Measurements from ENCODE around the gene EIF2S1. TPM values are rescaled to one million over a fixed set of nuclear protein-coding genes. Genes with fewer than 3 reads are reported as not detected.
A peak's percentile ranks its signal among the peaks of the same experiment; 100 is the strongest.
"Not testable (repeated sequence)": the region's sequence is repeated elsewhere in the genome, so short reads cannot be mapped to it uniquely, and the experiment has no call there.

Gene EIF2S1
- total RNA-seq, 2 donors from 2014 or later, result 114 to 136 TPM

GRCh38 chr14:67405771-67406170 is 45.6 kb downstream of the EIF2S1 start:
- Mint-ChIP-seq H3K4me3 (no peak overlapping the region), H3K9me3 (peaks cover 2% of the 10 kb centered on the region)

GRCh38 chr14:67408122-67408801 is 48.1 kb downstream of the EIF2S1 start:
- not testable (repeated sequence) for H3K36me3 Mint-ChIP-seq (ENCODE audit: low read depth); H3K36me3 ChIP-seq (ENCODE audit: control insufficient read depth, insufficient read depth, low read length); H3K27ac Mint-ChIP-seq; H3K4me1 ChIP-seq (ENCODE audit: control insufficient read depth, insufficient read depth, low read length); H3K4me1 Mint-ChIP-seq; H3K27ac ChIP-seq (ENCODE audit: low read depth, low read length); H3K4me3 Mint-ChIP-seq; H3K4me3 ChIP-seq (ENCODE audit: low read length); H3K9me3 Mint-ChIP-seq; H3K9me3 ChIP-seq (ENCODE audit: control insufficient read depth, low read length); DNase-seq; H3K27me3 ChIP-seq (ENCODE audit: control insufficient read depth, insufficient read depth, low read length, poor library complexity, severe bottlenecking); H3K9ac ChIP-seq (ENCODE audit: extremely low read depth, low read length, poor library complexity, severe bottlenecking)
- 90 to 95% methylated on average over 5 to 6 of the region's 7 CpGs for WGBS, 2 experiments (ENCODE audit: insufficient coverage in 1 of 2, insufficient read length in 1 of 2)
- peaks cover 14% of the 10 kb centered on the region for H3K27me3 Mint-ChIP-seq (ENCODE audit: insufficient read depth)

More at GRCh38 chr14:67405771-67406170, 45.6 kb downstream of the EIF2S1 start:
- 83 to 97% methylated on average over 5 of the region's 5 CpGs for WGBS, 2 experiments (ENCODE audit: insufficient coverage in 1 of 2, insufficient read length in 1 of 2)
- Mint-ChIP-seq H3K27ac (no peak overlapping the region), H3K27me3 (ENCODE audit: insufficient read depth) (peaks cover under 1% of the 10 kb centered on the region), H3K4me1 (peaks cover 4% of the 10 kb centered on the region), H3K36me3 (ENCODE audit: low read depth) (no peaks in the 10 kb centered on the region)
- Histone ChIP-seq H3K4me1 (ENCODE audit: control insufficient read depth, insufficient read depth, low read length) (no peaks in the 10 kb centered on the region), H3K36me3 (ENCODE audit: control insufficient read depth, insufficient read depth, low read length) (no peaks in the 10 kb centered on the region), H3K9ac (ENCODE audit: extremely low read depth, low read length, poor library complexity, severe bottlenecking) (no peak overlapping the region), H3K9me3 (ENCODE audit: control insufficient read depth, low read length) (no peaks in the 10 kb centered on the region), H3K27me3 (ENCODE audit: control insufficient read depth, insufficient read depth, low read length, poor library complexity, severe bottlenecking) (no peaks in the 10 kb centered on the region), H3K27ac (ENCODE audit: low read depth, low read length) (no peak overlapping the region), H3K4me3 (ENCODE audit: low read length) (no peak overlapping the region)
- DNase-seq, result peak; percentile 26
- TF ChIP-seq CTCF (conservative IDR thresholded peaks at IDR 0.05), result no peak

- Histone ChIP-seq H3K27ac (ENCODE audit: low read depth, low read length) (no peak overlapping the region), H3K27me3 (ENCODE audit: control insufficient read depth, insufficient read depth, low read length, poor library complexity, severe bottlenecking) (no peaks in the 10 kb centered on the region), H3K9me3 (ENCODE audit: control insufficient read depth, low read length) (no peaks in the 10 kb centered on the region), H3K36me3 (ENCODE audit: control insufficient read depth, insufficient read depth, low read length) (no peaks in the 10 kb centered on the region), H3K9ac (ENCODE audit: extremely low read depth, low read length, poor library complexity, severe bottlenecking) (no peak overlapping the region), H3K4me1 (ENCODE audit: control insufficient read depth, insufficient read depth, low read length) (no peaks in the 10 kb centered on the region), H3K4me3 (ENCODE audit: low read length) (no peak overlapping the region)
- Mint-ChIP-seq H3K36me3 (ENCODE audit: low read depth) (no peaks in the 10 kb centered on the region), H3K4me3 (no peak overlapping the region), H3K27ac (no peak overlapping the region), H3K4me1 (peaks cover 10% of the 10 kb centered on the region), H3K9me3 (no peaks in the 10 kb centered on the region), H3K27me3 (ENCODE audit: insufficient read depth) (peaks cover 14% of the 10 kb centered on the region)
- 83 to 84% methylated on average over 5 to 8 of the region's 8 CpGs for WGBS, 2 experiments (ENCODE audit: insufficient coverage in 1 of 2, insufficient read length in 1 of 2)
- no peak for TF ChIP-seq CTCF (conservative IDR thresholded peaks at IDR 0.05)
- no peak for DNase-seq
Observed at GRCh38 chr14:67409461-67409860, 49.3 kb downstream of the EIF2S1 start.

- Histone ChIP-seq H3K4me3 (ENCODE audit: low read length) (no peak overlapping the region), H3K4me1 (ENCODE audit: control insufficient read depth, insufficient read depth, low read length) (no peaks in the 10 kb centered on the region), H3K27ac (ENCODE audit: low read depth, low read length) (no peak overlapping the region), H3K27me3 (ENCODE audit: control insufficient read depth, insufficient read depth, low read length, poor library complexity, severe bottlenecking) (no peaks in the 10 kb centered on the region), H3K9ac (ENCODE audit: extremely low read depth, low read length, poor library complexity, severe bottlenecking) (no peak overlapping the region), H3K9me3 (ENCODE audit: control insufficient read depth, low read length) (no peaks in the 10 kb centered on the region), H3K36me3 (ENCODE audit: control insufficient read depth, insufficient read depth, low read length) (no peaks in the 10 kb centered on the region)
- no peaks in the 10 kb centered on the region for H3K9me3 Mint-ChIP-seq
- peaks cover 14% of the 10 kb centered on the region for H3K27me3 Mint-ChIP-seq (ENCODE audit: insufficient read depth)
- H3K36me3 Mint-ChIP-seq (ENCODE audit: low read depth), result no peaks in the 10 kb centered on the region
- H3K4me3 Mint-ChIP-seq, result no peak overlapping the region
- H3K4me1 Mint-ChIP-seq, result peaks cover 10% of the 10 kb centered on the region
- WGBS, 2 experiments (ENCODE audit: insufficient coverage in 1 of 2, insufficient read length in 1 of 2), result 94 to 96% methylated on average over 7 to 9 of the region's 9 CpGs
- no peak for DNase-seq
- TF ChIP-seq CTCF (conservative IDR thresholded peaks at IDR 0.05), result no peak
- H3K27ac Mint-ChIP-seq, result no peak overlapping the region
Observed at GRCh38 chr14:67410313-67410712, 50.2 kb downstream of the EIF2S1 start.
